HepG2 (cell line): ENCODE results near the gene KLF13. TPM values are rescaled to one million over a fixed set of nuclear protein-coding genes. Genes with fewer than 3 reads are reported as not detected.

ENCODE experiments used
- ATAC-seq: fragments of 200-7000 bp; cut with Tn5 transposase; 3 replicates; pipeline ENCODE4 v1.9.1; 2020; ENCODE audit warnings: mild to moderate bottlenecking, moderate library complexity
- BruUV-seq: library from RNA; stranded (reverse); fragments of 400-500 nt; replicated peaks from 2 replicates; lab custom pipeline; 2021; lab: Mats Ljungman, UMichigan
- CTCF ChIA-PET: fragments of 300-600 bp; formaldehyde crosslinking; extraction: SDS; loops from one replicate; lab custom pipeline; 2021; ENCODE audit warnings: low total read pairs, inconsistent platforms, low intra/inter-chr PET ratio; lab: Yijun Ruan, JAX
- POLR2A ChIA-PET: fragments of 350-600 bp; sonication (Branson Sonifier 250); formaldehyde crosslinking; loops from one replicate; lab custom pipeline; 2020; ENCODE audit warnings: antibody characterized with exemption, inconsistent platforms; lab: Yijun Ruan, JAX
- DNase-seq: peaks from one replicate; pipeline ENCODE4 v3.0.0-alpha.2; 2015; ENCODE audit warnings: low spot score
- FAIRE-seq: peaks from 3 replicates; lab custom pipeline; 2011; peaks lifted over from hg19 to GRCh38; lab: Jason Lieb, UNC
- H2AFZ ChIP-seq: one replicate; pipeline ENCODE4 v1.6.1; 2011; ENCODE audit warnings: low read length, inconsistent platforms
- H3K27ac ChIP-seq: fragments of 300-600 bp; 3 replicates; pipeline ENCODE4 v1.8.0; 2011; ENCODE audit warnings: mixed run types, mild to moderate bottlenecking, mixed read lengths, low read length, inconsistent platforms; ENCODE audit not compliant: insufficient read depth; ENCODE audit errors: extremely low read length
- H3K27me3 ChIP-seq, 2 experiments: fragments of 200-600 bp in 1 of 2; 2 replicates in 1 of 2; 3 replicates in 1 of 2; pipeline versions ENCODE4 v1.6.0 to v1.8.0; 2011; ENCODE audit warnings: low read length in 2 of 2, mild to moderate bottlenecking in 2 of 2, moderate library complexity in 2 of 2, inconsistent platforms in 1 of 2; ENCODE audit not compliant: insufficient read depth in 2 of 2, control insufficient read depth in 1 of 2
- H3K36me3 ChIP-seq, 2 experiments: fragments of 200-600 bp in 1 of 2; replicated peaks in 1 of 2; 2 replicates in 1 of 2; 3 replicates in 1 of 2; pipeline versions ENCODE4 v1.5.1 to v1.8.0; 2011; ENCODE audit warnings: low read length in 2 of 2, inconsistent platforms in 1 of 2; ENCODE audit not compliant: insufficient read depth in 2 of 2, control insufficient read depth in 1 of 2
- H3K4me1 ChIP-seq: 2 replicates; pipeline ENCODE4 v1.5.1; 2012; ENCODE audit warnings: low read length, inconsistent platforms; ENCODE audit not compliant: insufficient read depth
- H3K4me2 ChIP-seq: 2 replicates; pipeline ENCODE4 v1.6.0; 2011; ENCODE audit warnings: low read depth, low read length, inconsistent platforms
- H3K4me3 ChIP-seq, 3 experiments: fragments of 200-600 bp in 1 of 3; sonication (generic), shearing (Covaris generic) in 1 of 3; replicated peaks in 1 of 3; 2 replicates each; pipeline ENCODE4 v1.5.1; 2011 to 2016; ENCODE audit warnings: low read length in 3 of 3, inconsistent platforms in 2 of 3, low read depth in 2 of 3, mild to moderate bottlenecking in 2 of 3, control low read depth in 1 of 3, mixed read lengths in 1 of 3; ENCODE audit not compliant: insufficient read depth in 1 of 3
- H3K79me2 ChIP-seq: one replicate; pipeline ENCODE4 v1.6.1; 2011; ENCODE audit warnings: low read length, inconsistent platforms; ENCODE audit not compliant: insufficient read depth
- H3K9ac ChIP-seq: 2 replicates; pipeline ENCODE4 v1.6.0; 2011; ENCODE audit warnings: mild to moderate bottlenecking, low read depth, low read length, inconsistent platforms; ENCODE audit not compliant: insufficient read depth
- H3K9me3 ChIP-seq: 2 replicates; pipeline ENCODE4 v1.5.1; 2012; ENCODE audit warnings: mild to moderate bottlenecking, low read length
- H4K20me1 ChIP-seq: 2 replicates; pipeline ENCODE4 v1.6.0; 2011; ENCODE audit warnings: inconsistent platforms, mild to moderate bottlenecking, low read length, moderate library complexity; ENCODE audit not compliant: insufficient read depth
- EEA1 ChIP-seq: sonication (generic); formaldehyde crosslinking; IDR thresholded peaks from 2 replicates; pipeline ENCODE4 v1.5.1; 2020; ENCODE audit warnings: mild to moderate bottlenecking, missing genetic modification reagents, borderline replicate concordance
- EED ChIP-seq: sonication (generic); formaldehyde crosslinking; IDR thresholded peaks from 2 replicates; pipeline ENCODE4 v1.5.0; 2020; ENCODE audit warnings: mild to moderate bottlenecking, missing genetic modification reagents
- ESRRA ChIP-seq: sonication (generic); formaldehyde crosslinking; IDR thresholded peaks from 2 replicates; pipeline ENCODE4 v1.5.1; 2020; ENCODE audit warnings: mild to moderate bottlenecking, low read depth, missing genetic modification reagents
- PAWR ChIP-seq: sonication (generic); formaldehyde crosslinking; IDR thresholded peaks from 2 replicates; pipeline ENCODE4 v1.4.0; 2020; ENCODE audit warnings: missing genetic modification reagents, mild to moderate bottlenecking, borderline replicate concordance
- SNRNP70 ChIP-seq: fragments of 200-400 bp; formaldehyde crosslinking; IDR thresholded peaks from 2 replicates; pipeline ENCODE4 v1.6.1; 2017; ENCODE audit warnings: mild to moderate bottlenecking, low read depth, low read length, moderate library complexity
- SRSF1 ChIP-seq: fragments of 200-400 bp; formaldehyde crosslinking; optimal IDR thresholded peaks from 2 replicates; pipeline ENCODE3; 2017; ENCODE audit warnings: mild to moderate bottlenecking, low read depth, low read length, moderate library complexity
- ZBTB49 ChIP-seq: sonication (generic); formaldehyde crosslinking; IDR thresholded peaks from 2 replicates; pipeline ENCODE4 v1.4.0; 2020; ENCODE audit warnings: missing genetic modification reagents, borderline replicate concordance
- ZNF441 ChIP-seq: sonication (generic); formaldehyde crosslinking; IDR thresholded peaks from 2 replicates; pipeline ENCODE4 v1.7.0; 2021; ENCODE audit warnings: missing genetic modification reagents, borderline replicate concordance
- ZNF577 ChIP-seq: sonication (generic); formaldehyde crosslinking; IDR thresholded peaks from 2 replicates; pipeline ENCODE4 v1.4.0; 2020; ENCODE audit warnings: mild to moderate bottlenecking, low read depth, missing genetic modification reagents, borderline replicate concordance
- ZSCAN30 ChIP-seq: sonication (generic); formaldehyde crosslinking; IDR thresholded peaks from 2 replicates; pipeline ENCODE4 v1.5.0; 2020; ENCODE audit warnings: mild to moderate bottlenecking, missing genetic modification reagents
- WGBS: methylation state at CpG from one replicate; pipeline ENCODE4 v1.1.6; 2017; ENCODE audit warnings: low lambda C conversion rate; 5-methylcytosine and 5-hydroxymethylcytosine counted together
- in situ Hi-C: cut with HindIII; loops from 2 replicates; pipeline ENCODE4 v1.10.0; 2017; ENCODE audit warnings: low pct_unique_long_range_greater_than_20kb; ENCODE audit not compliant: extremely low pct_ligation_motif_present
- intact Hi-C: fragments of 100-400 bp; cut with micrococcal nuclease; formaldehyde crosslinking; loops from one replicate; pipeline ENCODE4 v1.10.0; 2022; ENCODE audit not compliant: unreplicated experiment
- polyA plus RNA-seq, 8 experiments: library from polyadenylated mRNA; depleted of rRNA in 3 of 8; stranded (reverse) in 7 of 8; unstranded in 1 of 8; fragments of >200 nt; fragmentation: Illumina TruSeq in 4 of 8; extraction: Trizol in 4 of 8; gene quantifications; 2 replicates each; pipeline versions ENCODE4 v1.2.1 to v1.2.3, GENCODE V29; 2011 to 2016; ENCODE audit warnings: low read depth in 4 of 8, missing spikeins in 1 of 8, mixed read lengths in 1 of 8; ENCODE audit not compliant: insufficient read depth in 1 of 8
- total RNA-seq, 5 experiments: library from RNA; depleted of rRNA; stranded (reverse); fragments of >200 nt; fragmentation: Illumina TruSeq; extraction: Trizol; gene quantifications; 2 replicates each; pipeline ENCODE4 v1.2.3, GENCODE V29; 2016; ENCODE audit warnings: low read depth in 1 of 5
- TF ChIP-seq, protein P1 (sequence below): sonication (generic); formaldehyde crosslinking; IDR thresholded peaks from 2 replicates; pipeline ENCODE4 v1.8.0; 2022; ENCODE audit warnings: mild to moderate bottlenecking, missing genetic modification reagents, borderline replicate concordance

KLF13 gene
- total and polyA plus RNA-seq, 2 of the 13 experiments (the other 11 are each of a cell fraction or from before 2014, with no cell fraction given), result 16.8 to 25.1 TPM

DNA sequence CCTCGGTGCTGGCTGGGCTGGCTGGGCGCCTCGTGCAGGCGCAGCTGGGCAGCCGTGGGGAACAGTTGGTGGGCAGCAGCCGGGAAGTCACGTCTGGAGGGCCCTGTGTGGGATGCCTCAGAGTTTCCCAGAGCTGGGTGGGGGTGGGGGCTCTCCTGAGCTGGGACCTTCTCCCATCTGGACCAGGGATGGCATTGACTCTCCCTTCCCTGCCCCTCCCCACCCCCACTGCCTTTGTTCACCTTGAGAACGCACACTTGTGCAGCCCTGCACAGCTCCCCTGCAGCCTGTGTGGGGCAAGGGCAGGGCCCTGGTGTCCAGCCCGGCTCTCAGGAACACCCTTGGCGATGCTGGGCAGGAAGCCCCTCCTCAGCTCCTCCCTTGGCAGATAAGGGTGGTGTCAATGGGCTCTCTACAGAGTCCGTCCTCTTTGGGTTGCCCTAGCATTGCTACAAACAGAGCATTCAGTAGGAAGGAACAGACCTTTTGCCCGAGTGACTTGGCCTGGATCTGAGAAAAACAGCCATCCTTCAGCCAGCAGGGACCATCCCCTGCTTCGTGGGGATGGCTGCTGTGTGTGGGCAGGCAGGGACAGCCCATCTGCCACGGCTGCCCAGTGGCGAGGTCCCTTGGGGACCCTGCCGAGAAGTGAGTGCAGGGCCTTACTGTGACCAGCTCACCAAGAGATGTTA lies 25.5 kb upstream of the KLF13 start (continued):
- TF ChIP-seq, protein P1, sequence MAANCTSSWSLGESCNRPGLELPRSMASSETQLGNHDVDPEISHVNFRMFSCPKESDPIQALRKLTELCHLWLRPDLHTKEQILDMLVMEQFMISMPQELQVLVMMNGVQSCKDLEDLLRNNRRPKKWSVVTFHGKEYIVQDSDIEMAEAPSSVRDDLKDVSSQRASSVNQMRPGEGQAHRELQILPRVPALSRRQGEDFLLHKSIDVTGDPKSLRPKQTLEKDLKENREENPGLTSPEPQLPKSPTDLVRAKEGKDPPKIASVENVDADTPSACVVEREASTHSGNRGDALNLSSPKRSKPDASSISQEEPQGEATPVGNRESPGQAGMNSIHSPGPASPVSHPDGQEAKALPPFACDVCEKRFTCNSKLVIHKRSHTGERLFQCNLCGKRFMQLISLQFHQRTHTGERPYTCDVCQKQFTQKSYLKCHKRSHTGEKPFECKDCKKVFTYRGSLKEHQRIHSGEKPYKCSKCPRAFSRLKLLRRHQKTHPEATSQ (CRISPR knock-in tag), result no peak
- no peak for TF ChIP-seq PAWR (CRISPR knock-in tag)
- no peak for TF ChIP-seq ZNF577 (CRISPR knock-in tag)
- TF ChIP-seq SRSF1, result no peak
- TF ChIP-seq, all 625 proteins: peak for 0

DNA sequence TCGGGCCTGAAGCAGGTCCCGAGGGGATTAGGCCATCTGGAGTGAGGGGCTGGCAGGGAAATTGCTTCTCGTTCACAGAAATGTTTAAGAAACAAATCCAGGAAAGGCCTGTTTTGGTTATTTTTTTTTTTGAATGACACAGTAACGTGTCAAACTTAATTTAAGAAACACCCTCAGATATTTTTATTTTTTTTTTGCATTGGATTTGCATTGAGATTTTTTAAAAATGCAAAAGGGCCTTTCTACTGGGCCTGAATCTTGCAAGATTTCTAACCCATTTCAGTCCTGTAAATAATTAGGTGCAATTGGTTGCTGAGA lies 25.0 kb upstream of the KLF13 start:
- H3K27ac ChIP-seq, result no peak overlapping the region
- intact Hi-C loops, result no loop called here
- POLR2A ChIA-PET, result interaction anchor here (1.2 kb wide), 1 partner anchor 25 kb away, joined by 3 read pairs; the partner anchor contains the start of gene KLF13

More for the DNA sequence above, 25.0 kb upstream of the KLF13 start:
- H3K9me3 ChIP-seq, result no peaks in the 10 kb centered on the region
- ATAC-seq, result no peak
- peaks cover 92% of the 10 kb centered on the region for H3K4me1 ChIP-seq
- CTCF ChIA-PET, result no interaction called here
- H3K9ac ChIP-seq, result no peak overlapping the region
- BruUV-seq, result no TSS peak
- WGBS, result 97% methylated on average over 4 of the region's 4 CpGs
- H4K20me1 ChIP-seq, result no peaks in the 10 kb centered on the region
- TF ChIP-seq ZBTB49 (CRISPR knock-in tag) (no peak), EED (CRISPR knock-in tag) (no peak), EEA1 (CRISPR knock-in tag) (no peak), ESRRA (no peak), SNRNP70 (no peak), ZNF441 (no peak), ZSCAN30 (CRISPR knock-in tag) (no peak)
- TF ChIP-seq, all 625 proteins: peak for 0
- no peak overlapping the region for H3K4me3 ChIP-seq
- in situ Hi-C loops, result no loop called here
- no peak overlapping the region for H3K4me2 ChIP-seq
- FAIRE-seq, result no peak
- DNase-seq, result no peak
- no peaks in the 10 kb centered on the region for H3K79me2 ChIP-seq
- H3K36me3 ChIP-seq, result no peaks in the 10 kb centered on the region
- H3K27me3 ChIP-seq, result no peaks in the 10 kb centered on the region
- H2AFZ ChIP-seq, result no peak overlapping the region
